ENCODE results near the gene EXOSC3. TPM values are rescaled to one million over a fixed set of nuclear protein-coding genes. Genes with fewer than 3 reads are reported as not detected.
"Not testable (repeated sequence)": the region's sequence is repeated elsewhere in the genome, so short reads cannot be mapped to it uniquely, and the experiment has no call there.

EXOSC3 gene
- polyA plus RNA-seq, 3 donors = 37.5 to 42.0 (median 39.5) TPM

- DNase-seq = no peak
These were observed 5.2 kb upstream of the EXOSC3 start for GRCh38 chr9:37790096-37790495.

GRCh38 chr9:37788332-37788731 is 3.5 kb upstream of the EXOSC3 start:
- no peak for DNase-seq

GRCh38 chr9:37787059-37787458 is 2.2 kb upstream of the EXOSC3 start:
- no peak for DNase-seq

- no peak for DNase-seq
These were observed 611 bp downstream of the EXOSC3 start for GRCh38 chr9:37784291-37784615.

GRCh38 chr9:37778534-37778933 is 6.3 kb downstream of the EXOSC3 start:
- DNase-seq = no peak

GRCh38 chr9:37776328-37776727 is 8.5 kb downstream of the EXOSC3 start:
- DNase-seq = no peak

- DNase-seq = no peak
These were observed 9.5 kb downstream of the EXOSC3 start for GRCh38 chr9:37775216-37775919.

- DNase-seq = no peak
These were observed 14.9 kb downstream of the EXOSC3 start for GRCh38 chr9:37769995-37770394.

- no peak for DNase-seq
These were observed 15.6 kb downstream of the EXOSC3 start for GRCh38 chr9:37769306-37769705.

GRCh38 chr9:37765263-37765662 is 19.6 kb downstream of the EXOSC3 start:
- not testable (repeated sequence) for DNase-seq

- no peak for DNase-seq
These were observed 23.4 kb downstream of the EXOSC3 start for GRCh38 chr9:37761511-37761910.

- DNase-seq = no peak
These were observed 24.3 kb downstream of the EXOSC3 start for GRCh38 chr9:37760416-37761161.

GRCh38 chr9:37758747-37759146 is 26.1 kb downstream of the EXOSC3 start:
- DNase-seq = no peak

- peak; percentile 80 for DNase-seq
These were observed 31.2 kb downstream of the EXOSC3 start, which contains the start of gene TRMT10B for GRCh38 chr9:37753489-37754190. TRMT10B (plus strand) TSS chr9:37753805; CDS start chr9:37761932, 8,127 bp downstream.

GRCh38 chr9:37752642-37753488 is 32.0 kb downstream of the EXOSC3 start:
- DNase-seq = no peak

GRCh38 chr9:37752112-37752511 is 32.8 kb downstream of the EXOSC3 start:
- not testable (repeated sequence) for DNase-seq

- DNase-seq = not testable (repeated sequence)
These were observed 33.2 kb downstream of the EXOSC3 start for GRCh38 chr9:37751704-37752103.

- DNase-seq = no peak
These were observed 33.7 kb downstream of the EXOSC3 start for GRCh38 chr9:37751186-37751585.

- no peak for DNase-seq
These were observed 35.7 kb downstream of the EXOSC3 start for GRCh38 chr9:37749129-37749528.

- peak; percentile 40 for DNase-seq
These were observed 37.6 kb downstream of the EXOSC3 start for GRCh38 chr9:37747271-37747753.

- DNase-seq = no peak
These were observed 38.2 kb downstream of the EXOSC3 start for GRCh38 chr9:37746448-37747270.
